IMR-90 (cell line): ENCODE measurements around the gene PRKAR1B. TPM values are rescaled to one million over a fixed set of nuclear protein-coding genes. Genes with fewer than 3 reads are reported as not detected.

Experiments used
- ATAC-seq: fragments of 200-7000 bp; cut with Tn5 transposase; 2 replicates; pipeline ENCODE4 v1.9.1; 2020; ENCODE audit warnings: low read depth, mild to moderate bottlenecking, moderate library complexity
- BruUV-seq: library from RNA; stranded (reverse); fragments of 400-500 nt; replicated peaks from 2 replicates; lab custom pipeline; 2021; lab: Mats Ljungman, UMichigan
- CTCF ChIA-PET: fragments of 300-600 bp; formaldehyde crosslinking; extraction: SDS; loops from one replicate; lab custom pipeline; 2021; ENCODE audit warnings: antibody characterized with exemption; lab: Yijun Ruan, JAX
- POLR2A ChIA-PET: fragments of 300-600 bp; sonication (Branson Sonifier 250); formaldehyde crosslinking; loops from one replicate; lab custom pipeline; 2022; ENCODE audit warnings: antibody characterized with exemption; ENCODE audit not compliant: unreplicated experiment; lab: Charles Lee
- DNase-seq: peaks from one replicate; pipeline ENCODE4 v3.0.0; 2013
- H2AFZ ChIP-seq: replicated peaks from 2 replicates; pipeline ENCODE3; 2013; ENCODE audit warnings: low read length, mild to moderate bottlenecking; ENCODE audit not compliant: poor library complexity
- H2AK5ac ChIP-seq: 2 replicates; pipeline ENCODE4 v1.6.1; 2013; ENCODE audit warnings: low read depth, low read length, inconsistent platforms
- H2AK9ac ChIP-seq: replicated peaks from 2 replicates; pipeline ENCODE3; 2013; ENCODE audit warnings: mild to moderate bottlenecking, low read depth, low read length, moderate library complexity; ENCODE audit not compliant: poor library complexity
- H2BK120ac ChIP-seq: 2 replicates; pipeline ENCODE4 v1.6.1; 2013; ENCODE audit warnings: low read depth, low read length, inconsistent platforms
- H2BK15ac ChIP-seq: 3 replicates; pipeline ENCODE4 v1.6.1; 2013; ENCODE audit warnings: low read depth, low read length, inconsistent platforms
- H2BK20ac ChIP-seq: 2 replicates; pipeline ENCODE4 v1.6.1; 2013; ENCODE audit warnings: low read depth, mild to moderate bottlenecking, inconsistent platforms, low read length, moderate library complexity
- H2BK5ac ChIP-seq: 2 replicates; pipeline ENCODE4 v1.6.1; 2013; ENCODE audit warnings: mild to moderate bottlenecking, low read depth, low read length, inconsistent platforms; ENCODE audit not compliant: poor library complexity, severe bottlenecking
- H3K14ac ChIP-seq: replicated peaks from 2 replicates; pipeline ENCODE4 v1.6.1; 2013; ENCODE audit warnings: low read depth, low read length, inconsistent platforms
- H3K18ac ChIP-seq: 2 replicates; pipeline ENCODE4 v1.6.1; 2013; ENCODE audit warnings: low read depth, low read length, control low read depth
- H3K23ac ChIP-seq: 2 replicates; pipeline ENCODE4 v1.6.1; 2013; ENCODE audit warnings: low read depth, low read length, inconsistent platforms
- H3K27ac ChIP-seq: 2 replicates; pipeline ENCODE4 v1.5.1; 2013; ENCODE audit warnings: mild to moderate bottlenecking, control low read depth, low read length; ENCODE audit not compliant: insufficient read depth
- H3K27me3 ChIP-seq: 2 replicates; pipeline ENCODE4 v1.6.1; 2013; ENCODE audit warnings: low read length; ENCODE audit not compliant: control insufficient read depth, insufficient read depth
- H3K36me3 ChIP-seq: 2 replicates; pipeline ENCODE4 v1.6.1; 2013; ENCODE audit warnings: low read length, mixed read lengths; ENCODE audit not compliant: control insufficient read depth, insufficient read depth
- H3K4ac ChIP-seq: 2 replicates; pipeline ENCODE4 v1.6.1; 2013; ENCODE audit warnings: low read depth, low read length, inconsistent platforms
- H3K4me1 ChIP-seq: 2 replicates; pipeline ENCODE4 v1.6.1; 2013; ENCODE audit warnings: low read length, mixed read lengths; ENCODE audit not compliant: control insufficient read depth, insufficient read depth
- H3K4me2 ChIP-seq: 2 replicates; pipeline ENCODE4 v1.6.1; 2013; ENCODE audit warnings: low read depth, mild to moderate bottlenecking, control low read depth, low read length, moderate library complexity
- H3K4me3 ChIP-seq: 2 replicates; pipeline ENCODE4 v1.5.1; 2013; ENCODE audit warnings: low read depth, mild to moderate bottlenecking, control low read depth, low read length, moderate library complexity; ENCODE audit not compliant: insufficient read depth
- H3K56ac ChIP-seq: 2 replicates; pipeline ENCODE4 v1.6.1; 2013; ENCODE audit warnings: low read length, inconsistent platforms; ENCODE audit not compliant: insufficient read depth; ENCODE audit errors: extremely low read depth
- H3K79me1 ChIP-seq, 2 experiments: 2 replicates each; pipeline ENCODE4 v1.6.1; 2013; ENCODE audit warnings: low read length in 2 of 2, inconsistent platforms in 1 of 2, low read depth in 1 of 2
- H3K9ac ChIP-seq: 2 replicates; pipeline ENCODE4 v1.6.1; 2013; ENCODE audit warnings: low read depth, low read length, control low read depth
- H3K9me1 ChIP-seq: 2 replicates; pipeline ENCODE4 v1.6.1; 2013; ENCODE audit warnings: low read length, inconsistent platforms; ENCODE audit not compliant: insufficient read depth
- H3K9me3 ChIP-seq: 2 replicates; pipeline ENCODE4 v1.6.1; 2013; ENCODE audit warnings: low read length; ENCODE audit not compliant: control insufficient read depth, insufficient read depth
- H4K20me1 ChIP-seq: 2 replicates; pipeline ENCODE4 v1.6.1; 2013; ENCODE audit warnings: low read length, inconsistent platforms; ENCODE audit not compliant: insufficient read depth
- H4K5ac ChIP-seq: 2 replicates; pipeline ENCODE4 v1.6.1; 2013; ENCODE audit warnings: mild to moderate bottlenecking, low read depth, low read length, control low read depth
- H4K8ac ChIP-seq, 2 experiments: 2 replicates each; pipeline ENCODE4 v1.6.1; 2013; ENCODE audit warnings: low read depth in 2 of 2, low read length in 2 of 2, control low read depth in 1 of 2, inconsistent platforms in 1 of 2
- H4K91ac ChIP-seq: 2 replicates; pipeline ENCODE4 v1.6.1; 2013; ENCODE audit warnings: low read depth, low read length, inconsistent platforms; ENCODE audit not compliant: insufficient read depth
- BHLHE40 ChIP-seq: fragments of 150-350 bp; IDR thresholded peaks from 2 replicates; pipeline ENCODE4 v1.6.1; 2016; ENCODE audit warnings: mild to moderate bottlenecking, low read depth, low read length
- CEBPB ChIP-seq: IDR thresholded peaks from 2 replicates; pipeline ENCODE4 v1.6.1; 2012; ENCODE audit warnings: low read depth, low read length, improper control_type of control experiment
- FOS ChIP-seq: fragments of 150-350 bp; IDR thresholded peaks from 2 replicates; pipeline ENCODE4 v1.6.1; 2016; ENCODE audit warnings: low read depth, low read length
- MAZ ChIP-seq: IDR thresholded peaks from 2 replicates; pipeline ENCODE4 v1.6.1; 2012; ENCODE audit warnings: low read depth, mild to moderate bottlenecking, low read length, improper control_type of control experiment, moderate library complexity, borderline replicate concordance
- MXI1 ChIP-seq: IDR thresholded peaks from 2 replicates; pipeline ENCODE4 v1.6.1; 2012; ENCODE audit warnings: low read depth, mild to moderate bottlenecking, low read length, moderate library complexity, borderline replicate concordance
- NFE2L2 ChIP-seq: fragments of 150-350 bp; IDR thresholded peaks from 2 replicates; pipeline ENCODE4 v1.6.1; 2016; ENCODE audit warnings: low read depth, mild to moderate bottlenecking, low read length
- POLR2A ChIP-seq: IDR thresholded peaks from 2 replicates; pipeline ENCODE4 v1.6.1; 2012; ENCODE audit warnings: mild to moderate bottlenecking, low read depth, low read length
- RAD21 ChIP-seq: IDR thresholded peaks from 2 replicates; pipeline ENCODE4 v1.6.1; 2012; ENCODE audit warnings: low read length, improper control_type of control experiment
- RCOR1 ChIP-seq: IDR thresholded peaks from 2 replicates; pipeline ENCODE4 v1.6.1; 2012; ENCODE audit warnings: mild to moderate bottlenecking, low read length, improper control_type of control experiment; ENCODE audit not compliant: insufficient replicate concordance
- RFX5 ChIP-seq: IDR thresholded peaks from 2 replicates; pipeline ENCODE4 v1.8.0; 2012; ENCODE audit warnings: low read depth, mild to moderate bottlenecking, low read length, moderate library complexity
- WGBS, 2 experiments: methylation state at CpG; one replicate each; pipeline versions ENCODE4 v1.1.5 to v1.1.7; 2013; ENCODE audit warnings: missing lambda C conversion rate in 2 of 2; ENCODE audit not compliant: insufficient read length in 1 of 2; ENCODE audit errors: extremely low coverage in 2 of 2; 5-methylcytosine and 5-hydroxymethylcytosine counted together
- dilution Hi-C: fragments of 300-500 bp; cut with HindIII; formaldehyde crosslinking; loops from one replicate; pipeline ENCODE4 v1.14.3; 2018; ENCODE audit warnings: low sequenced_read_pairs; ENCODE audit not compliant: unreplicated experiment
- in situ Hi-C: fragments of 300-500 bp; cut with MboI; formaldehyde crosslinking; loops from 3 replicates; pipeline ENCODE4 v1.14.3; 2019; ENCODE audit warnings: low sequenced_read_pairs, inconsistent platforms, mixed read lengths
- intact Hi-C: fragments of 100-400 bp; cut with micrococcal nuclease; formaldehyde crosslinking; loops from 2 replicates; pipeline ENCODE4 v1.10.0; 2022
- polyA plus RNA-seq, 3 experiments: library from polyadenylated mRNA; depleted of rRNA; stranded (reverse); fragments of >200 nt; gene quantifications; 2 replicates each; pipeline ENCODE4 v1.2.3, GENCODE V29; 2012; ENCODE audit warnings: low replicate concordance in 1 of 3
- total RNA-seq: library from RNA; depleted of rRNA; stranded (reverse); fragments of >200 nt; gene quantifications from 2 replicates; pipeline ENCODE4 v1.2.3, GENCODE V29; 2012
- TF ChIP-seq, protein P1 (sequence below): fragments of 150-350 bp; IDR thresholded peaks from 2 replicates; pipeline ENCODE4 v1.6.1; 2016; ENCODE audit warnings: low read depth, mild to moderate bottlenecking, low read length, moderate library complexity, borderline replicate concordance
- TF ChIP-seq, protein P2 (sequence below): conservative IDR thresholded peaks from 2 replicates; pipeline ENCODE4 v1.5.1; 2012; ENCODE audit warnings: mild to moderate bottlenecking, low read depth, low read length, improper control_type of control experiment
- TF ChIP-seq, protein P3 (sequence below): fragments of 150-350 bp; IDR thresholded peaks from 2 replicates; pipeline ENCODE4 v1.6.1; 2017; ENCODE audit warnings: mild to moderate bottlenecking, antibody characterized with exemption, low read length, low read depth

Gene PRKAR1B
- total and polyA plus RNA-seq, 2 of the 4 experiments (the other 2 are of a cell fraction): 15.2 to 20.2 TPM

DNA sequence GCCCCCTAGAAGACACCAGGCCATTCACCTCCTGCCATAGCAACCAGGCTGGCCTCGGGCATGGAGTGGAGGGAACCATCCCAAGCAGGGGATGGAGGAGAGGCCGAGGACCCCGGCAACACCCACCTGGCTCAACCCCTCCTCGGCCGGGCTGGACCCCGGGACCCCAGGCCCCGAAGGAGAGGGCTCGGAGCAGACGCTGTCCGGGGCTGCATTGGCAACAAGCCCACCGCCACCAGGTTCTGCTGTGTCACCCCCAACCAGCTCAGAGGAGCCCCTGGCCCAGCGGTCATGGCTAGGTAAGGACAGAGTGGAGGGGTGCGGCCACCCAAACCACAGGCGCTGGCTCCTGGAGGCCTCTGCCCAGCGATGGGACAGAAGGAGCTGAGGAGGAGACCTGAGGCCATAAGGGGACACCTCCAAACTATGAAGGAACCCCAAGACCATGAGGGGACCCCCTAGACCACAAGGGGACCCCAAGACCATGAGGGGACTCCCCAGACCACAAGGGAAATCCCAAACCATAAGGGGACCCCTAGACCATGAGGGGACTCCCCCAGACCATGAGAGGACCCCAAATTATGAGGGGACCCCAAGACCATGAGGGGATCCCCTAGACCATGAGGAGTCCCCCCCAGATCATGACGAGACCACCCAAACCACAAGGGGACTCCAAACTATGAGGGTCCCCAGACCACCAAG lies 132.7 kb downstream of the PRKAR1B start:
- H2BK15ac ChIP-seq: no peak overlapping the region
- peaks cover 5% of the 10 kb centered on the region for H3K9me3 ChIP-seq
- no peak overlapping the region for H2BK20ac ChIP-seq
- no peak overlapping the region for H2BK120ac ChIP-seq
- no peak overlapping the region for H3K4me2 ChIP-seq
- no peak overlapping the region for H2AFZ ChIP-seq
- H3K9me1 ChIP-seq: no peaks in the 10 kb centered on the region
- POLR2A ChIA-PET: no interaction called here
- H3K36me3 ChIP-seq: no peaks in the 10 kb centered on the region; the same call in 1 of the 2 replicates
- in situ Hi-C loops (no loop called here), intact Hi-C loops (no loop called here), dilution Hi-C loops (no loop called here)
- H3K56ac ChIP-seq: no peak overlapping the region
- no peak overlapping the region for H3K4ac ChIP-seq
- H2AK9ac ChIP-seq: no peak overlapping the region
- H4K5ac ChIP-seq: no peak overlapping the region
- H3K14ac ChIP-seq: no peak overlapping the region
- no peak for DNase-seq
- no peak overlapping the region for H2AK5ac ChIP-seq
- WGBS, 2 experiments: 73% methylated on average over 3 of the region's 16 CpGs; no CpG with 5 or more reads in 1 of the 2 experiments
- TF ChIP-seq CEBPB (no peak), POLR2A (no peak), MAZ (no peak), FOS (no peak), RCOR1 (no peak), RAD21 (no peak), MXI1 (no peak), BHLHE40 (no peak), RFX5 (no peak), NFE2L2 (no peak)
- TF ChIP-seq, protein P1, sequence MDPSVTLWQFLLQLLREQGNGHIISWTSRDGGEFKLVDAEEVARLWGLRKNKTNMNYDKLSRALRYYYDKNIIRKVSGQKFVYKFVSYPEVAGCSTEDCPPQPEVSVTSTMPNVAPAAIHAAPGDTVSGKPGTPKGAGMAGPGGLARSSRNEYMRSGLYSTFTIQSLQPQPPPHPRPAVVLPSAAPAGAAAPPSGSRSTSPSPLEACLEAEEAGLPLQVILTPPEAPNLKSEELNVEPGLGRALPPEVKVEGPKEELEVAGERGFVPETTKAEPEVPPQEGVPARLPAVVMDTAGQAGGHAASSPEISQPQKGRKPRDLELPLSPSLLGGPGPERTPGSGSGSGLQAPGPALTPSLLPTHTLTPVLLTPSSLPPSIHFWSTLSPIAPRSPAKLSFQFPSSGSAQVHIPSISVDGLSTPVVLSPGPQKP: no peak
- TF ChIP-seq, protein P2, sequence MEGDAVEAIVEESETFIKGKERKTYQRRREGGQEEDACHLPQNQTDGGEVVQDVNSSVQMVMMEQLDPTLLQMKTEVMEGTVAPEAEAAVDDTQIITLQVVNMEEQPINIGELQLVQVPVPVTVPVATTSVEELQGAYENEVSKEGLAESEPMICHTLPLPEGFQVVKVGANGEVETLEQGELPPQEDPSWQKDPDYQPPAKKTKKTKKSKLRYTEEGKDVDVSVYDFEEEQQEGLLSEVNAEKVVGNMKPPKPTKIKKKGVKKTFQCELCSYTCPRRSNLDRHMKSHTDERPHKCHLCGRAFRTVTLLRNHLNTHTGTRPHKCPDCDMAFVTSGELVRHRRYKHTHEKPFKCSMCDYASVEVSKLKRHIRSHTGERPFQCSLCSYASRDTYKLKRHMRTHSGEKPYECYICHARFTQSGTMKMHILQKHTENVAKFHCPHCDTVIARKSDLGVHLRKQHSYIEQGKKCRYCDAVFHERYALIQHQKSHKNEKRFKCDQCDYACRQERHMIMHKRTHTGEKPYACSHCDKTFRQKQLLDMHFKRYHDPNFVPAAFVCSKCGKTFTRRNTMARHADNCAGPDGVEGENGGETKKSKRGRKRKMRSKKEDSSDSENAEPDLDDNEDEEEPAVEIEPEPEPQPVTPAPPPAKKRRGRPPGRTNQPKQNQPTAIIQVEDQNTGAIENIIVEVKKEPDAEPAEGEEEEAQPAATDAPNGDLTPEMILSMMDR: no peak
- TF ChIP-seq, protein P3, sequence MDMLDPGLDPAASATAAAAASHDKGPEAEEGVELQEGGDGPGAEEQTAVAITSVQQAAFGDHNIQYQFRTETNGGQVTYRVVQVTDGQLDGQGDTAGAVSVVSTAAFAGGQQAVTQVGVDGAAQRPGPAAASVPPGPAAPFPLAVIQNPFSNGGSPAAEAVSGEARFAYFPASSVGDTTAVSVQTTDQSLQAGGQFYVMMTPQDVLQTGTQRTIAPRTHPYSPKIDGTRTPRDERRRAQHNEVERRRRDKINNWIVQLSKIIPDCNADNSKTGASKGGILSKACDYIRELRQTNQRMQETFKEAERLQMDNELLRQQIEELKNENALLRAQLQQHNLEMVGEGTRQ: no peak
- H3K4me1 ChIP-seq: peaks cover 7% of the 10 kb centered on the region; the same call in 1 of the 2 replicates
- H3K4me3 ChIP-seq: no peak overlapping the region
- no peak overlapping the region for H3K23ac ChIP-seq
- no TSS peak for BruUV-seq
- H2BK5ac ChIP-seq: no peak overlapping the region
- no peaks in the 10 kb centered on the region for H4K20me1 ChIP-seq
- H4K8ac ChIP-seq: no peak overlapping the region
- H3K27me3 ChIP-seq: no peaks in the 10 kb centered on the region; the same call in 1 of the 2 replicates
- no peak overlapping the region for H4K91ac ChIP-seq
- CTCF ChIA-PET: no interaction called here
- H3K27ac ChIP-seq: no peak overlapping the region
- no peaks in the 10 kb centered on the region for H3K79me1 ChIP-seq
- no peak for ATAC-seq
- H3K18ac ChIP-seq: no peak overlapping the region
- no peak overlapping the region for H3K9ac ChIP-seq
